DMS114 treated with DMSO at 0.1 percent for 48 hours (cell line): ENCODE results near the gene RUVBL2.

Source experiments
- DNase-seq: peaks from one replicate; lab custom pipeline; 2025; ENCODE audit not compliant: unreplicated experiment; lab: John Stamatoyannopoulos, UW

The RUVBL2 gene

DNA sequence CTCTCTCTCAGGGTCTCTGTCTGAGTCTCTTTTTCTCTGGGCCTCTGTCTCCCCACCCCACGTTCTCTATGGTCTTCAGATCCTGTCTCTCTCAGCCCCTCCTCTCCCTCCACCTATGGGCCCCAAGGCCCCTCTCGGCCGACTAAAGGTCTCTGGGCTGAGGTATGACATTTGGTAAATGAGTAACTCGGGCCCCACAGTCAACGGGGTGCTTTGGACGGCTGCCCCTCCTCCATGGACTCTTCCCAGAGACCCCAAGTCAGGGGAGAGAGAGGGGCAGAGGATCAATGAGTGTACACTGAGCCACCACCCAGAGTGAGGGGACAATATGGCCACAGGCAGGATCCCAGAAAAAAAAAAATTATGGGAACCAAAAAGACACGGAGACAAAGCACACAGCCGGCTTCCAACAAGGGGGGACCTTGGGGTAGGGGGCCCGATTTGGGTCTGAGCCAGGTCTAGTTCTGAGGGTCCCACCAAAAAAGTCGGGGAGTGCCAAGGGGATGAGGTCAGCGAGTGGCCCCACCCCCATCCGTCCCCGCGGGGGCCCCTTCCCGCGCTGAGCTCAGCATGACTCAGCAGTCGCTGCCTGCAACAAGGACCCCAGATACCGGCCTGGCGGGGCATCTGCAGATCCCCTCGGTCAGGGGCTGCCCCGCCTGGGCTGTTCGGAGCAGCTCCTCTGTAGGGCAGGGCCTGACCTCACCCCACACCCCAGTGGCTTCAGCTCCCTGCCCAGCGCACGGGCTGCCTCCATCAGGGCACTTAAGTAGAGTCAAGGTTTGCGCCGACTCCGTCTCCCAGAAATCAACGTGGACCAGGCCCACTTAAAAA is 30.1 kb upstream of the RUVBL2 start:
- no peak for DNase-seq

DNA sequence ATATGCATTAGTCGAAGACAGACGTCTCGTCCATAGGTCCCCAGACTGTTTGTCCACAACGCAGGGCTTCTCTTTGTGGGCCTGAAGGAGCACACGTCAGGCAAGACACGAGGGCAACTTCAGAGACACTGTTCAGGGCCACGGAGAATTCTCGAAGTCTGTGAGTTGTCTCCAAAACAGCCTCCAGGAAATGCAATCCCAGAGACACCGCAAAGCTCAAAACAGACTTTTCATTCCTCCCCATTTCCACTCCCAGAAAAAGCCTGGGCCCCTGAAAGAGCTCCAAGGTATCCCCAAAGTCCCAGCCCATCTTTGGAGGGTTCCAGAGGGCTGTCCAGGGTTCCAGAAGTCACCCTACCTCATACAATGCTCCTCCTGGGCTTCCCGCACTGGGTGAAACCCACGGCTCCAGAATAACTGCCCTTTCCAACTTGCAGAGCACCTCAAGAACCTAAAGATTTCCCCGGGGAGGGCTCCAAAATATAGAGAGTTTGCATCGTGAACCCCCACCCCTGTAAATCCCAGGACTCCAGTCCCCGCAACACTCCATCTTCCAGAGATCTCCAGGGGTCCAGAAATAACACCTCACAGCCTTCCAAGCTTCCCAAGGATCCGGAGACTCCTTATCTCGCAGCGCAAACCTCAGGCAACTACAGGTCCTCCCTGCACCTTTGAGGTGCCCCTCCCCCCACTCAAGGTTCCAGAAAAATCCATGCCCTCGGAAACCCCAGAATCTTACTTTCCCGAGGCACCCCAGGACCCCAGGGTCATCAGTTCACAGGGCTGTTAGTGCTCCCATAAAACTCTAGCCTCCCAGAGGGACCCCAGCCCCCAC is 29.3 kb upstream of the RUVBL2 start:
- no peak for DNase-seq

DNA sequence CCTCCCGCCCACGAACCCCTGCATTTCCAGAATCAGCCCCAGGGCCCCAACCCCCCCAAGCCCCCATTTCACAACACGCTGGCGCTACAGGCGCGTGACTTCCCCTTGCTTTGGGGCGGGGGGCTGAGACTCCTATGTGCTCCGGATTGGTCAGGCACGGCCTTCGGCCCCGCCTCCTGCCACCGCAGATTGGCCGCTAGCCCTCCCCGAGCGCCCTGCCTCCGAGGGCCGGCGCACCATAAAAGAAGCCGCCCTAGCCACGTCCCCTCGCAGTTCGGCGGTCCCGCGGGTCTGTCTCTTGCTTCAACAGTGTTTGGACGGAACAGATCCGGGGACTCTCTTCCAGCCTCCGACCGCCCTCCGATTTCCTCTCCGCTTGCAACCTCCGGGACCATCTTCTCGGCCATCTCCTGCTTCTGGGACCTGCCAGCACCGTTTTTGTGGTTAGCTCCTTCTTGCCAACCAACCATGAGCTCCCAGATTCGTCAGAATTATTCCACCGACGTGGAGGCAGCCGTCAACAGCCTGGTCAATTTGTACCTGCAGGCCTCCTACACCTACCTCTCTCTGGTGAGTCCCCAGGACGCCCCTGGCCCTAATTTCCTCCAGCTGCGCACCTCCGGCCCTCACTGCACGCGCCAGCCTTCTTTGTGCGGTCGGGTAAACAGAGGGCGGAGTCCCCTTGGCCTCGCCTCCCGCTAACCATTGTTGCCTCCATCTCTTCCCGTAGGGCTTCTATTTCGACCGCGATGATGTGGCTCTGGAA is 28.5 kb upstream of the RUVBL2 start, which contains the start of gene FTL:
Gene FTL, plus strand, starts transcription at position 270 of the 766 bp plus-strand sequence. Its CDS starts 199 bp downstream, at position 469.
- peak; percentile 78 for DNase-seq

DNA sequence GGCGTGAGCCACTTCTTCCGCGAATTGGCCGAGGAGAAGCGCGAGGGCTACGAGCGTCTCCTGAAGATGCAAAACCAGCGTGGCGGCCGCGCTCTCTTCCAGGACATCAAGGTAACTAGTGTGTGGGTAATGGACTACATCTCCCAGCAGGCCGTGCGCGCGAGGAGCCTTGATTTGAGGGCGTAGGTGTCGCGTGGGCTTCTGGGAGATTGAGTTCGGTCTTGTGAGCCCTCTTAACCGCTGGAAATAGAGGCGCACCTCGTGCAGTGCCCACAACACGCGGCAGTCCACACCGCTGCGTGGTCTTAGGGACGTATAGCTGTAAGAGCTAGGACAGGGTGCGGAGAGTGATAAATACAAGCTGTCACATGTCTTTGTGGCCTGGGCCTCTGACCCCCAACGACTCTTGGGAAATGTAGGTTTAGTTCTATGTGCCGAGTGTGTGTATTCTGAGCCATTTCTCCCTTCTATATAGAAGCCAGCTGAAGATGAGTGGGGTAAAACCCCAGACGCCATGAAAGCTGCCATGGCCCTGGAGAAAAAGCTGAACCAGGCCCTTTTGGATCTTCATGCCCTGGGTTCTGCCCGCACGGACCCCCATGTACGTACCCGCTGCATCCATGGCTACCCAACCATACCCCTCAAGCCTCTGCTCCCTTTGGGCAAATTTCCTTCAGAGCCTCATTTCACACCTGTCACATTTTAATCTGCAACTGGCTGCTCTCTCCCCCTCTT is 27.7 kb upstream of the RUVBL2 start:
- peak; percentile 71 for DNase-seq

DNA sequence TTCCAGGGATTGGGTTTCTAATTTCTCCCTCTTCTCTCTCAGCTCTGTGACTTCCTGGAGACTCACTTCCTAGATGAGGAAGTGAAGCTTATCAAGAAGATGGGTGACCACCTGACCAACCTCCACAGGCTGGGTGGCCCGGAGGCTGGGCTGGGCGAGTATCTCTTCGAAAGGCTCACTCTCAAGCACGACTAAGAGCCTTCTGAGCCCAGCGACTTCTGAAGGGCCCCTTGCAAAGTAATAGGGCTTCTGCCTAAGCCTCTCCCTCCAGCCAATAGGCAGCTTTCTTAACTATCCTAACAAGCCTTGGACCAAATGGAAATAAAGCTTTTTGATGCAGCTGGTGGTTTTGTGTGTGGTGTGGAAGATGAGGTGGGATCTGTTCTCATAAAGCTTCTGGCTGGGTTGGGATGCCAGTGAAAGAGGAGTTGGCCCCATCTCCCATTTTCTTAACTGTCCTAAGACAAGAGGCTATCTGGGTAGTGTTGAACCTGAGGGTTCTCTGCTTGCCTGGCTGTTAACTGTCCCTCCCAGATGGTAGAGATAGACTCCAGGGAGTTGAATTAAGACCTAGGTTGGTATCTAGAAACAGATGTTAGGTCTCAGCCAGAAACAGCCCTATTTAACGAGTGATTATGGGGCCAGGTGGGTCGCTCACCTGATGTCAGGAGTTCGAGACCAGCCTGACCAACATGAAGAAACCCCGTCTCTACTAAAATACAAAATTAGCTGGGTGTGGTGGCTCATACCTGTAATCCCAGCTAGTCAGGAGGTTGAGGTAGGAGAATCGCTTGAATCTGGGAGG is 26.9 kb upstream of the RUVBL2 start:
- no peak for DNase-seq

DNA sequence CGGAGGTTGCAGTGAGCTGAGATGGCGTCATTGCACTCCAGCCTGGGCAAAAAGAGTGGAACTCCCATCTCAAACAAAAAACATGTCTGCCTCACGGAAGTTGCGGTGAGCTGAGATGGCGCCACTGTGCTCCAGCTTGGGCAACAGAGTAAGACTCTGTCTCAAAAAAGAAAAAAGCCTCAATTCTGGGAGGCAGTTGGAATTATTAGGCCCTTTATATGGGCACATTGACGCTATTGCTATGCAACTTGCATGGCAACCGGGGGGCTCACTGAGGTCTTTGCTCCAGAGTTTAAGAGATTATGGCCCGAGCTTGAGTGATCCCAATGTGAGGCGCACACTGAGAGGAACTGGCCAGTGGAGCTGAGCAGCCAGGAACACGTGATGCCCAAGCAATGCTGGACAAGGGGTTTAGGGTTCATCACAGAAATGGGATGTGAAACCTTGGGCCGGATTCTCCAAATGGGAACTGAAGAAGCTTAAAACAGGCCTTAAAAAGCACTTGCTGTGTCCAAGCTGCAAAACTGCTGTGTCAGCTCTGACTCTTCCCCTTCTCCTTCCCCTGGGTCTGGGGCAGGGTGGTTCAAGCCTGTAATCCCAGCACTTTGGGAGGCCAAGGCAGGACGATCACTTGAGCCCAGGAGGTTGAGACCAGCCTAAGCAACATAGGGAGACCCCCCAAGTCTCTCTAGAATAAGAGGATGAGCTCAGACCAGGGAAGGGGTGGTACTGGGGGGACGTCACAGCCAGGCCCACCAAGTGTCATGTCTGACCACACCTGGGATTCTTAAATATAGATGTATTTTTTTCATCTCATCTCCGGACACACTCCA is 26.1 kb upstream of the RUVBL2 start:
- DNase-seq, result no peak

DNA sequence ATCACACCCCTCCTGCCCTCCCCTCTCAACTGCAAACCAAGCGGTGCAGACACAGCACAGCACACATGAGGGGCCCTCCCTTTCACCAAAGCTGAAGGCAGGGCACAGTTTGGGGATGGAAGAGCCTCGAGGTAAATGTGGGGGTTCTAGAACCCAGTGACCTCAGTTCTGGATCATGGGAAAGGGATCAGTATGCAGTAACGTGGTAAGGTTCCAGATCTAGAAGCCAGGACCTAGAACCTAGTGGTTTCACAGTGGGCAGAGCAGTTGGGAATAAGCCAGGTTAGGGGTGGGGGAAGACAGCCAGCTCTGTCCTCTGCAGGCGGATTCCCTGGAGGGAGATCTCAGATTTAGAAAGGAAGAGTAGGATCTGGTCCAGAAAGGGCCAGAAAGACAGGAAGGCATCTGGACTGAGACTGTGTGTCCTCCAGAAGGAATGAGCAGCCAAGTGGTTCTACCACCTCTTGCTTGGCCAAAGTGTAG is 25.5 kb upstream of the RUVBL2 start:
- no peak for DNase-seq

DNA sequence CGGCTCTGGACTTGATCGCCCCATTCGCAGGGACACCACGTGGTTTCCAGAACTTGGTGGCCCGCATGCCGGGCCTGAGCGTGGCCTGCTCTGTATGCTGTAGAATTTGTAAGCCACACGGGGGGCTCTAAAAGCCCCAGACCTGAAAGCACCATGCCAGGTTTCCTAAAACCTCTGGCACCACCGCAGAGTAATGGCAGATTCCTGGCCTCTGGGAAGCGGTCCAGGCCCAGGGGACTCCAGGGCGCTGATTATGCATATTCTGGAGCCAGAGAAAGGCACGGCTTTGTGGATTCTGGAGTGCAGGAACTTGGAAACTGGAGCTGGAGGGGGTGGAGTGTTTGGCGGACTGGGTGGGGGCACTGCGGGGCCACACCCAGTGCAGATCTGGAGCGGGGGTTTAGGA is 24.9 kb upstream of the RUVBL2 start:
- DNase-seq, result no peak

DNA sequence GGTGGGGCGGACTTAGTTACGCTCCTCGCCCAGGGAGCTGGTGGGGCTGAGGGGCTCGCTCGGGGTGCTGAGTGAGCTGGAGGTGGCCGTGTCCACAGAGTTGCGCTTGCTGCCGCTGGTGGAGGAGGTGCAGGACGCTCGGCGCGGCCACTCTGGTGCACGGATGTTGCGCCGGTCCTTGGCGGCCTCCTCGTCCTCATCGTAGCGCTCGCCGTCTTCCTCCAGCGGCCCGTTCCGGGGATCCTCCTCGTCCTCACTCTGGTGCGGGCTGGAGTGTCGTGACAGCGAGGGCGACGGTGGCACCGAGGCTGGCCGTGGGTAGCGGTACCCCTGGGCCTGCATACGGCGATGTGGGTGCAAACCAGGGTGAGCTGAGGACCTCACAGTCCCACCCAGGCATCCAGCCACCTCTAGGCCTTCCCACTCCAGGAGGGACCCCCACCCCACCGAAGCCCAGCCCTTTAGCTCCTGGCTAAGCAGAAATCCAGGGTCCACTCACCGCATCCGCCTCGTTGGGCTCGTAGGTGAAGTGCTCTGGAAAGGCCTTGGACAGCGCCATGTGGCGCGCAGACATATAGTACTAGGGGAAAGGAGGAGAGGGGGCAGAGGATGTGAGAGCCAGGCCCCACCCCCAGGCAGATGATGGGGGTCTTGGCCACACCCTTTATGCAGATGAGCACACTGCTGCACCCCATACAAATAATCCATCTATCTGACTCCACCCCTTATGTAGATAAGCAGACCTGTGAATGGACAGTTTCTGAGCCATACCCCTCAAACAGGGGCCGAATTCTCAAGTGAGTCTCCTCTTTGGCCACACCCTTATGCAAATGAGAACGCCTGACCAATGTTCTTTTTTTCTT is 24.2 kb upstream of the RUVBL2 start:
- no peak for DNase-seq

DNA sequence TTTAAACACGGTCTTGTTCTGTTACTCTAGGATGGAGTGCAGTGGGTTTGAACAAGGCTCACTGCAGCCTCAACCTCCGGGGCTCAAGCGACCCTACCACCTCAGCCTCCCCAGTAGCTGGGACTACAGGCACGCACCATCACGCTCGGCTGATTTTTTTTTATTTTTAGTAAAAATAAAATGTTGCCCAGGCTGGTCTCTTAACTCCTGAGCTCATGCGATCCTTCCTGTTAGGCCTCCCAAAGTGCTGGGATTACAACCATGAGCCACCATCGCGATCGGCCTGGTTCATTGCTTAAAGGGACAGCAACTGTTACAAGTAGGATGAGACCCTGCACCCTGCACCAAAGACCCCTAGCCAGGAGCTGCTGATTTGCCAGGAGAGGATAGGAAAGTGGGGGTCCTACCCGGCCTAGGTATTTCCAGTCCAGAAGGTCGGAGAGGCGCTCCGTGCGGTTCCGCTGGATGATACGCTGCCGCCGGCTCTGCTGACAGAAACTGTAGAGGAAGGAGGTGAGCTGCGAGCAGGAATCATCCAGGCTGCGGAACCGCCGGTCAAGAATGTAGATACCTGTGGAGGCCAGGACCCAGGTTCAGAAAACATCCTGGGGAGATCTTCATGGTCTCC is 23.4 kb upstream of the RUVBL2 start:
- DNase-seq, result no peak

DNA sequence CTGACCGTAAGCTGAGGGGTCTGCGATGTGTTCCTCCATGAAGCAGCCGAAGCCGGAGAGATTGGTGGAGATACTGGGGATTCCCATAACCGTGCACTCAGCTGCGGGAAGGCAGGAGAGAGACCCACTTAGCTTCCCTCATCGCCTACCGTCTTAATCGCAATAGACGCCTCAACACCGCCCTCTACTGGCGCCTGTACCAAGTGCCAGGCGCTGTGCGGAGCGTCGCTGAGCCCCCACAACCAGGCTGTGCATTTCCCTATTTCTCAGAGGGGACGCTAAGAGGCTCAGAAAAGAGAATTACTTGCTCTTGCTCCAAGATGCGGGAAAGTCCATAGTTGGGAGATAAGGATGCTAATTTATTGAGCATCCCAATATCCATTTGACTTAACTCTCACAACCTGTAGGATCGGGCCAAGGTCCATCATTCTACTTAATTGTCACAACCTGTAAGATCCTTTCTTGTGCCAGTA is 22.7 kb upstream of the RUVBL2 start:
- DNase-seq, result peak; percentile 11

DNA sequence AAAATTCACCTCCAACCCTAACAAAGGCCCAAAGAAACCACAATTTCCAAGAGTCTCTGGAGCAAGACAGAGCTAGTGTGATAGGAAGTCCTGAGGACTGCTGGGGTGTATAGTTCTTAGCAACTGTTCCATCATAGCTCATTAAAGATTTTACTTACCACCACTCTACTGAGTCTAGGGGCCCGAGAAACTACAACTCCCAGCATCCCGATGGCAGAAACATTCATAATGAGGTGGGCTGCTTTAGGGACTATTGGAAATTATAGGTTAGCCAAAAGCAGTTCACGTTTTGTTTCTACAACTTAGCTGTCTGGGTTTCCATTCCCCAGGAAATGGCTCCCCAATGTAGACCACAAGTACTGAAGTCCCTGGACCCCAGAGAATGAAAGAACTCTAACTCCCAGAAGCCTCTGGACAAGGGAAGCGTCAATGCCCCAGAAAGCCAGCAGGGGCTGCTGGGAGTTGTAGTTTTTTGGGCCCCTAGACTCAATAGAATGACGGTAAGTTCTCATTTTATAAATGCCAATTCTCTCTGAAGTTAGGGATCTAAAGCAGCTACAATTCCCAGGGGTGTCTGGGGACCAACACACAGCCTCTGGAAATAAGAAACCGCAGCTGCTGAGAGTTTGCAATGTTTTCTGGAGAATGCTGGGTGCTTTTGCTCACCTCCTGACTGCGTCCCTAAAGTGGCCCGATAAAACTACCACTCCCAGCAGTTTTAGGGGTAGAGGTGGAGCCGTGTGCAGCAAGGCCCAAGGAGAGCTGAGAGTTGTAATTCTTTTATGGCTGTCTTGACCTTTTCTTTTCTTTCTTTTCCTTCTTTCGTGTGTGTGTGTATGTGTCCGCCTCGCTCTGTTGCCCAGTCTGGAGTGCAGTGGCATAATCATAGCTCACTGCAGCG is 17.5 kb upstream of the RUVBL2 start:
- DNase-seq, result no peak

DNA sequence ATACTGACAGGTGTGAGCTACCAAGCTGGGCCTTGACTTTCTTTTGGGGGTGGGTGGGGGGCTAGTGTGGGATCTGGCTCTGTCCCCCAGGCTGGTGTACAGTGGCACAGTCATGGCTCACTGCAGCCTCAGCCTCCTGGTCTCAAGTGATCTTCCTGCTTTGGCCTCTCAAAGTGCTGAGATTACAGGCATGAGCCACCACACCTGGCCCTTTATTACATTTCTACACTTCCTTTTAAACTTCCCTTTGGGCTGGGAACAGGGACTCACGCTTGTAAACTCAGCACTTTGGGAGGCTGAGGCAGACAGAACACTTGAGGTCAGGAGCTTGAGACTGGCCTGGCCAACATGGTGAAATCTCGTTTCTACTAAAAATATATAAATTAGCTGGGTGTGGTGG is 16.6 kb upstream of the RUVBL2 start:
- no peak for DNase-seq

DNA sequence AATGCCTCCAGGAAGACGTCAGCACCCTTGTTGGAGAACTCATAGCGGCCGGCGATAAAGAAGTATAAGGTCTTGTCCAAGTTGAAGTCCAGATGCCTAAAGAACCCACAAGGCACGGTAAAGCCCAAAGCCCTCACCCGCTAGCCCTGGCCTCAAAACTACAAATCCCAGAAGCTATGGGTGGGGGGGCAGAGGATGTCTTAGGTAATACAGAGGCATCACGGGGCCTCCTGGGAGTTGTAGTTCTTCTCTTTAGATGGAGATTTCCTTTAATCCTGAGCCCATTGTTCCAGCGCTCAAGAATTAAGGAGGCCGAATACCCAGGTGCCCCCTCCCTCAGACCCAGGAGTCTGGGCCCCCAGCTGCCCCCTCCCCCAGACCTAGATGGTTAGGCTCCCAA is 11.4 kb upstream of the RUVBL2 start:
- no peak for DNase-seq

DNA sequence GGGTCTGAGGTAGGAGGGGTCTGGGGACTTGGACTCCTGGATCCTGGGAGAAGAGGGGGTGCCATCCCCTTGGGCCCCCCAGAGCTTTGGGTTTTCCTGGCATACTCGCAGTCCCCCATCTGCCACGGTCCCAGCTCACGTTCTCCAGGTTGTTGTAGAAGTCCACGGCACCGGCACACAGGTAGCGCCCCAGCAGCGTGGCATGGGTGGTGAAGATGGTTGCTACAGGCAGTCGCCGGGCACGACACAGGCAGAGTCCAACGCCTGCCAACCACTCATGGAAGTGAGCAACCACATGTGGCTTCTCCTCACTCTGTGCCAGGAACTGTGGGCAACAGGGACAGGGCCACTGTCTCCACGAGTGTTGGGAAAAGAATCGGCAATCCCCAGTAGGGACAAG is 8.0 kb upstream of the RUVBL2 start:
- DNase-seq, result no peak

DNA sequence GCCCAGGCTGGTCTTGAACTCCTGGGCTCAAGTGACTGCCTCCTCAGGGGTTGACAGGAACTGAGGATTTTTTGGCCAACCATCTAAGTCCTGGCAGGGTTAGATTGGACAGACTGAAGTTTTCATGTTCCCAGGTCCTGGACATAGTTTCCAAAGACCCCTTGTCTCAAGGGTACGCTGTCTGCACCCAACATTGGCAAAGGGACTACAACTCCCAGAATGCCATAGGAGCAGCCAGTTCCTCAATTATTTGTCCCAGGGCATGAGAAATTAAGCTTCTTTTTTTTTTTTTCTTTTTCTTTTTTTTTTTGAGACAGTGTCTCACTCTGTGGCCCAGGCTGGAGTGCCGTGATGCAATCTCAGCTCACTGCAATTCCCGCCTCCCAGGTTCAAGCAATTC is 7.5 kb upstream of the RUVBL2 start:
- no peak for DNase-seq
